Adrenal gland (tissue), 5 donors: ENCODE data around the gene DENND6B.

Experiments
- CTCF ChIP-seq, 6 experiments: fragments of 450-650 bp in 4 of 6; fragments of 200-600 bp in 2 of 6; sonication (generic) in 1 of 6; IDR thresholded peaks; 1 replicate in 5 of 6; 2 replicates in 1 of 6; pipeline versions ENCODE4 v1.5.1 to v1.8.0; 2016 to 2021; ENCODE audit warnings: antibody characterized with exemption in 6 of 6, mild to moderate bottlenecking in 2 of 6, moderate library complexity in 1 of 6
- POLR2A ChIP-seq, 2 donors: fragments of 450-650 bp; IDR thresholded peaks; one replicate each; pipeline ENCODE4 v1.6.1; 2017; ENCODE audit warnings: antibody characterized with exemption in 2 of 2, mild to moderate bottlenecking in 2 of 2, moderate library complexity in 1 of 2
- donor health status: DM: no; HTN: no; CAD: no.

- TF ChIP-seq CTCF (IDR thresholded peaks at IDR 0.05) (no peak), POLR2A (IDR thresholded peaks at IDR 0.05) (no peak)
Measured at GRCh38 chr22:50357756-50358155, 30.9 kb upstream of the DENND6B start.
